ENCODE measurements around the gene FREM3.

FREM3 gene

GRCh38 chr4:143616771-143617170 is 83.7 kb downstream of the FREM3 start:
- no peaks in the 10 kb centered on the region for H3K9me3 ChIP-seq (ENCODE audit: insufficient read depth, low read depth, low read length)
- H3K9ac ChIP-seq (ENCODE audit: low read depth, low read length): no peak overlapping the region
- no peaks in the 10 kb centered on the region for H3K4me1 ChIP-seq (ENCODE audit: insufficient read depth, low read length)
- no peak overlapping the region for H3K4me3 ChIP-seq (ENCODE audit: low read length)
- H3K27me3 ChIP-seq (ENCODE audit: insufficient read depth, low read length): no peaks in the 10 kb centered on the region
- no peaks in the 10 kb centered on the region for H3K36me3 ChIP-seq (ENCODE audit: insufficient read depth, low read depth, low read length)
- no peak overlapping the region for H3K27ac ChIP-seq (ENCODE audit: low read length)

GRCh38 chr4:143609492-143609891 is 91.0 kb downstream of the FREM3 start:
- H3K36me3 ChIP-seq (ENCODE audit: insufficient read depth, low read depth, low read length): no peaks in the 10 kb centered on the region
- no peak overlapping the region for H3K4me3 ChIP-seq (ENCODE audit: low read length)
- H3K9me3 ChIP-seq (ENCODE audit: insufficient read depth, low read depth, low read length): no peaks in the 10 kb centered on the region; the same call in 1 of the 2 replicates
- H3K9ac ChIP-seq (ENCODE audit: low read depth, low read length): no peak overlapping the region
- H3K27ac ChIP-seq (ENCODE audit: low read length): no peak overlapping the region
- H3K27me3 ChIP-seq (ENCODE audit: insufficient read depth, low read length): no peaks in the 10 kb centered on the region
- H3K4me1 ChIP-seq (ENCODE audit: insufficient read depth, low read length): no peaks in the 10 kb centered on the region

- H3K27ac ChIP-seq (ENCODE audit: low read length): no peak overlapping the region
- no peak overlapping the region for H3K9ac ChIP-seq (ENCODE audit: low read depth, low read length)
- H3K27me3 ChIP-seq (ENCODE audit: insufficient read depth, low read length): no peaks in the 10 kb centered on the region
- H3K9me3 ChIP-seq (ENCODE audit: insufficient read depth, low read depth, low read length): no peaks in the 10 kb centered on the region; the same call in 1 of the 2 replicates
- no peak overlapping the region for H3K4me3 ChIP-seq (ENCODE audit: low read length)
- no peaks in the 10 kb centered on the region for H3K4me1 ChIP-seq (ENCODE audit: insufficient read depth, low read length)
- no peaks in the 10 kb centered on the region for H3K36me3 ChIP-seq (ENCODE audit: insufficient read depth, low read depth, low read length)
Measured at GRCh38 chr4:143606480-143606879, 94.0 kb downstream of the FREM3 start.

- no peak overlapping the region for H3K9ac ChIP-seq (ENCODE audit: low read depth, low read length)
- no peaks in the 10 kb centered on the region for H3K4me1 ChIP-seq (ENCODE audit: insufficient read depth, low read length)
- no peaks in the 10 kb centered on the region for H3K27me3 ChIP-seq (ENCODE audit: insufficient read depth, low read length)
- H3K36me3 ChIP-seq (ENCODE audit: insufficient read depth, low read depth, low read length): no peaks in the 10 kb centered on the region
- H3K27ac ChIP-seq (ENCODE audit: low read length): no peak overlapping the region
- no peaks in the 10 kb centered on the region for H3K9me3 ChIP-seq (ENCODE audit: insufficient read depth, low read depth, low read length)
- H3K4me3 ChIP-seq (ENCODE audit: low read length): no peak overlapping the region
Measured at GRCh38 chr4:143599827-143600226, 100.6 kb downstream of the FREM3 start.

- Histone ChIP-seq H3K4me3 (ENCODE audit: low read length) (no peak overlapping the region), H3K9ac (ENCODE audit: low read depth, low read length) (no peak overlapping the region), H3K27ac (ENCODE audit: low read length) (no peak overlapping the region), H3K27me3 (ENCODE audit: insufficient read depth, low read length) (no peaks in the 10 kb centered on the region), H3K36me3 (ENCODE audit: insufficient read depth, low read depth, low read length) (no peaks in the 10 kb centered on the region), H3K4me1 (ENCODE audit: insufficient read depth, low read length) (no peaks in the 10 kb centered on the region), H3K9me3 (ENCODE audit: insufficient read depth, low read depth, low read length) (peaks cover 6% of the 10 kb centered on the region; the same call in 1 of the 2 replicates)
Measured at GRCh38 chr4:143598816-143599215, 101.7 kb downstream of the FREM3 start.

- no peak overlapping the region for H3K9ac ChIP-seq (ENCODE audit: low read depth, low read length)
- peaks cover 9% of the 10 kb centered on the region; the same call in 1 of the 2 replicates for H3K9me3 ChIP-seq (ENCODE audit: insufficient read depth, low read depth, low read length)
- no peaks in the 10 kb centered on the region for H3K27me3 ChIP-seq (ENCODE audit: insufficient read depth, low read length)
- no peaks in the 10 kb centered on the region for H3K4me1 ChIP-seq (ENCODE audit: insufficient read depth, low read length)
- no peak overlapping the region for H3K4me3 ChIP-seq (ENCODE audit: low read length)
- H3K36me3 ChIP-seq (ENCODE audit: insufficient read depth, low read depth, low read length): no peaks in the 10 kb centered on the region
- no peak overlapping the region for H3K27ac ChIP-seq (ENCODE audit: low read length)
Measured at GRCh38 chr4:143597276-143597675, 103.2 kb downstream of the FREM3 start.

GRCh38 chr4:143587703-143588102 is 112.8 kb downstream of the FREM3 start:
- no peaks in the 10 kb centered on the region for H3K36me3 ChIP-seq (ENCODE audit: insufficient read depth, low read depth, low read length)
- no peaks in the 10 kb centered on the region for H3K4me1 ChIP-seq (ENCODE audit: insufficient read depth, low read length)
- H3K9ac ChIP-seq (ENCODE audit: low read depth, low read length): no peak overlapping the region
- H3K27me3 ChIP-seq (ENCODE audit: insufficient read depth, low read length): no peaks in the 10 kb centered on the region
- no peak overlapping the region for H3K4me3 ChIP-seq (ENCODE audit: low read length)
- H3K27ac ChIP-seq (ENCODE audit: low read length): no peak overlapping the region
- H3K9me3 ChIP-seq (ENCODE audit: insufficient read depth, low read depth, low read length): no peaks in the 10 kb centered on the region; the same call in 1 of the 2 replicates

- Histone ChIP-seq H3K4me1 (ENCODE audit: insufficient read depth, low read length) (no peaks in the 10 kb centered on the region), H3K27ac (ENCODE audit: low read length) (no peak overlapping the region), H3K27me3 (ENCODE audit: insufficient read depth, low read length) (no peaks in the 10 kb centered on the region), H3K9me3 (ENCODE audit: insufficient read depth, low read depth, low read length) (peaks cover 3% of the 10 kb centered on the region), H3K4me3 (ENCODE audit: low read length) (no peak overlapping the region), H3K9ac (ENCODE audit: low read depth, low read length) (no peak overlapping the region), H3K36me3 (ENCODE audit: insufficient read depth, low read depth, low read length) (no peaks in the 10 kb centered on the region)
Measured at GRCh38 chr4:143586080-143586479, 114.4 kb downstream of the FREM3 start.

GRCh38 chr4:143585548-143585947 is 114.9 kb downstream of the FREM3 start:
- no peak overlapping the region for H3K4me3 ChIP-seq (ENCODE audit: low read length)
- H3K9ac ChIP-seq (ENCODE audit: low read depth, low read length): no peak overlapping the region
- peaks cover 3% of the 10 kb centered on the region for H3K9me3 ChIP-seq (ENCODE audit: insufficient read depth, low read depth, low read length)
- H3K27ac ChIP-seq (ENCODE audit: low read length): no peak overlapping the region
- no peaks in the 10 kb centered on the region for H3K27me3 ChIP-seq (ENCODE audit: insufficient read depth, low read length)
- H3K4me1 ChIP-seq (ENCODE audit: insufficient read depth, low read length): no peaks in the 10 kb centered on the region
- H3K36me3 ChIP-seq (ENCODE audit: insufficient read depth, low read depth, low read length): no peaks in the 10 kb centered on the region

DNA sequence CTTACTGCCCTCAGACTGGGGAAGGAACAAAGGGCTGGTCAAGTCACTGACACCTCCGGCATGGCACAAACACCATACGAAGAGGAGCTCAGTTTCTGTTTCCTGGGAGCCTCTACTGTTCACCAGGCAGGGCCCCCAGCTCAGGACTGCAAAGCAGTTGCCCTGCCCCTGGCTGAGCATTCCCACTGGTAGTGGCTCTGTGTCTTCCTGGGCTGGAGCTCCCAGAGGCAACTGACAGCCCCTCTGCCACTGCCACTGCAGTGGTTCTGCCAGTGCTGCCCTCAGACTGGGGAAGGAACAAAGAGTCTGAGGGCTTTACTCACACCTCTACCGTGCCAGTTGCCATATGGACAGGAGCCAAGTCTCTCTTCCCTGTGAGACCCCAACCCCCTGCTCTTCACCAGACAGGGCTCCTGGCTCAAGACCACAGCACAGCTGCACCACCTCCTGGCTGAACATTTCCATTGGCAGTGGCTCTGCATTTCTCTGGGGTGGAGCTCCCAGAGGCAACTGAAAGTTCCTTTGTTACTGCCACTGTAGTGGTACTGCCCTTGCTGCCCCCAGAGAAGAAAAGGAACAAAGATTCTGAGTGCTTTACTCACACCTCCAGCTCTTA is 119.0 kb downstream of the FREM3 start:
- Histone ChIP-seq H3K9me3 (ENCODE audit: insufficient read depth, low read depth, low read length) (peaks cover 3% of the 10 kb centered on the region), H3K36me3 (ENCODE audit: insufficient read depth, low read depth, low read length) (no peaks in the 10 kb centered on the region), H3K4me3 (ENCODE audit: low read length) (no peak overlapping the region), H3K27me3 (ENCODE audit: insufficient read depth, low read length) (no peaks in the 10 kb centered on the region), H3K4me1 (ENCODE audit: insufficient read depth, low read length) (no peaks in the 10 kb centered on the region), H3K27ac (ENCODE audit: low read length) (no peak overlapping the region), H3K9ac (ENCODE audit: low read depth, low read length) (no peak overlapping the region)

DNA sequence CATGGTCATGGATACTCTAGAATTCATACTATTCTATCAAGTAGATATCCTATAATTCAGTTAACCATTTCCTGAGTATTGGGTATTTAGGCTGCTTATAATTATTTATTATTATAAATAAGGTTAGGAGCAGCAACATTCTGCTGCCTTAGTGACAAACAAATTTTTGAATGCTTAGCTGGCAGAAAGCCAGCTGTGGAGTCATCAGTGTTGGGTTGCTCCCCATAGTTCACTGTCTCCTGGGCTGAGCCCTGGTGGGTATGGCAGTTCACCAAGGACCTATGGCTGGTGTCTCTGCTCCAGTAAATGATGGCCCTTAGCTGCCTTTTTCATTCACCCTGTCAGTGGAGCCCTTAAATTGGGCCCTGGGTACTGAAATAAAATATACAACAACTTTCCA is 125.1 kb downstream of the FREM3 start:
- Histone ChIP-seq H3K9ac (ENCODE audit: low read depth, low read length) (no peak overlapping the region), H3K4me3 (ENCODE audit: low read length) (no peak overlapping the region), H3K4me1 (ENCODE audit: insufficient read depth, low read length) (no peaks in the 10 kb centered on the region), H3K9me3 (ENCODE audit: insufficient read depth, low read depth, low read length) (no peaks in the 10 kb centered on the region), H3K27me3 (ENCODE audit: insufficient read depth, low read length) (no peaks in the 10 kb centered on the region), H3K27ac (ENCODE audit: low read length) (no peak overlapping the region), H3K36me3 (ENCODE audit: insufficient read depth, low read depth, low read length) (no peaks in the 10 kb centered on the region)

GRCh38 chr4:143564472-143564871 is 136.0 kb downstream of the FREM3 start:
- no peaks in the 10 kb centered on the region for H3K36me3 ChIP-seq (ENCODE audit: insufficient read depth, low read depth, low read length)

More at GRCh38 chr4:143564472-143564871, 136.0 kb downstream of the FREM3 start:
- Histone ChIP-seq H3K27ac (ENCODE audit: low read length) (no peak overlapping the region), H3K9me3 (ENCODE audit: insufficient read depth, low read depth, low read length) (no peaks in the 10 kb centered on the region), H3K4me3 (ENCODE audit: low read length) (no peak overlapping the region), H3K9ac (ENCODE audit: low read depth, low read length) (no peak overlapping the region), H3K4me1 (ENCODE audit: insufficient read depth, low read length) (no peaks in the 10 kb centered on the region), H3K27me3 (ENCODE audit: insufficient read depth, low read length) (peaks cover 8% of the 10 kb centered on the region; the same call in 1 of the 2 replicates)

Measured in iPS-20b (cell line).